ENCODE data around the gene TUBA1C.
A peak's percentile ranks its signal among the peaks of the same experiment; 100 is the strongest.
"Not testable (repeated sequence)": the region's sequence is repeated elsewhere in the genome, so short reads cannot be mapped to it uniquely, and the experiment has no call there.

TUBA1C gene

DNA sequence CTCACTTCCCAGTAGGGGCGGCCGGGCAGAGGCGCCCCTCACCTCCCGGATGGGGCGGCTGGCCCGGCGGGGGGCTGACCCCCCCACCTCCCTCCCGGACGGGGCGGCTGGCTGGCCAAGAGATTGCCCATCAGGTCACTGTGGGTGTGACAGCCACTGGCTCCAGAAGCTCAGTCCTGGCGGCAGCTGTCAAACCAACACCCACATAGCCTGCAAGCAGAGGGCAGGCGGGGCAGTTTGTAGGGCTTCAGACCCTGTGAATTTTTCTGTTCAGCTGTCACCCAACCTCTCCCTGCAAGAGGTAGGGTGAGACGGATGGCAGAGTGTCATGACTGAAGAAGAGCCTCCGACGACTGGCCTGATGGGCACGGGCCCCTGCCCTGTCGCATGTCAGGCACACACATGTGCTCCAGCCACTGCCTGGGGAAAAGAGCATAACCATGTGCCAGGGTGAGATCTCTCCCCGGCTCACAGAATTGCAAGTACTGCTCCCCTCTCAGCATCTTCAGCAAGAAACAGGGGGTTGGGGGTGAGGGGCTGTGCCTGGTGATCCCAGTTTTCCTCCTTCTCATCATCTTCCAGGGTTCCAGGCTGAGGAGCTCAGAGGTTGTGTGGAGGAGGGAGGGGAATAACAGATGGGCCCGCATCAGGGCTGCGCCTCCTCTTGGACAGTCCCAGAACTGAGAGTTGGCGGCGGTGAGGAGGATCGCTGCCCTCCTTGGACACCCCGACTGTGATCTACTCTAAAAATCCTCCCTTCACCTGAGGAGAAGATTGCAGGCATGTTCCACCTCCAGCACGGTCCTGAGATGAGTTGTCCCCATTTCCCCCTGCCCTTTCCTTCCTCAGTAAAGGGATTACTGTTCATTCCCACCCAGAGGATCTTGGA lies 18.9 kb downstream of the TUBA1C start:
- no peak for DNase-seq

DNA sequence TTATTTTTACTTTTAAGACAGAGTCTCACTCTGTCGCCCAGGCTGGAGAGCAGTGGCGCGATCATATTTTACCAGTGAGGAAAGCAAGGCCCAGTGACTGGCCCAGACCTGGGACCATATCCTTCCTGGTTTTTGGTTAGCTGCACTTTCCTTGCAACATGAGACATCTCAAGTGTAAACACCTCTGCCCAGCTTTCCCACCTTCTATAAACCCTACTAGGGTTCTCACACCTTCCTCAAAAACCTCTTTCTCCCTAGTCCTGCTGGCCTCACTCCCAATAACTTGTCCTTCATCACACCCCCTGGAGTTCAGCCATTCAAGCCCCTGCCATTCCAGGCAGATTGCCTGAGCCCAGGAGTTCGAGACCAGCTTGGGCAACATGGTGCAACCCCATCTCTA lies 19.8 kb downstream of the TUBA1C start:
- no peak for DNase-seq

DNA sequence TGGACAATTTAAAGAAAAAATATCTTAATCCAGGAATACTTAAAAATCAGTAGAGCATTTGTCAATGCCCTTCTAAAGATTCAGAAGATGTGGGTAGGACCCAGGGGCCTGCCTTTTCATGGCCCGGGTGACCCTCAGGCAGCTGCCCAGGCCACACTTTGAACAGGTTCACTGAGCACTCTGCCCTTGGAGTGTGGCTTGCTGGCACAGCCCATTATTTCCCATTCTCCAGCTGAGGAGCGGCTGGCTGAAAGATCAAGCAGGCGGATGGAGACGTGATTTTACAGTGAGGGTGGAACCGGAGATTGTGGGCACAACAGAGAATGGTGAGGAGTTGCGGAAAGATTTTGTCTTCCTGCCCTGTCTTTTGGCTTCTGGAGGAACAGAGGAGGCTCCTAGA lies 23.0 kb downstream of the TUBA1C start:
- DNase-seq, result no peak

DNA sequence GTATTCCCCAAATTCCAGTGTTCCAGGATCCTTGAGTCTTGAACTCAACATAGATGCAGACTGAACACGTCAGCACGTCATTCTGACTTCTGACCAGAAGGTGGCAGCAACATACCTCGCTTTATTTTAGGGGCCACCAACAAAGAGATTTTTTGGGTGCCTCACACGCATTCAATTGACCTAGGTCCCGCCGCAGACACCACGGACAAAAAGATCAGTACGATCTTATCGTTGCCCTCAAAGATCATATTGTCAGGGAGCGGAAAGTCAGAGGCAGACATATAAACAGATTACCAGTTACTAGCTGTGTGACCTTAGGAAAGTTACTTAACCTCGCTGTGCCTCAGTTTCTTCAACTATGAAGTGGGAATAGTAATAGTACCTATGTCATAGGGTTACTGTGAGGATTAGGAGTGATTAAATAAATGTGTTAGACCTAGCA lies 23.6 kb downstream of the TUBA1C start:
- DNase-seq, result peak; percentile 79

DNA sequence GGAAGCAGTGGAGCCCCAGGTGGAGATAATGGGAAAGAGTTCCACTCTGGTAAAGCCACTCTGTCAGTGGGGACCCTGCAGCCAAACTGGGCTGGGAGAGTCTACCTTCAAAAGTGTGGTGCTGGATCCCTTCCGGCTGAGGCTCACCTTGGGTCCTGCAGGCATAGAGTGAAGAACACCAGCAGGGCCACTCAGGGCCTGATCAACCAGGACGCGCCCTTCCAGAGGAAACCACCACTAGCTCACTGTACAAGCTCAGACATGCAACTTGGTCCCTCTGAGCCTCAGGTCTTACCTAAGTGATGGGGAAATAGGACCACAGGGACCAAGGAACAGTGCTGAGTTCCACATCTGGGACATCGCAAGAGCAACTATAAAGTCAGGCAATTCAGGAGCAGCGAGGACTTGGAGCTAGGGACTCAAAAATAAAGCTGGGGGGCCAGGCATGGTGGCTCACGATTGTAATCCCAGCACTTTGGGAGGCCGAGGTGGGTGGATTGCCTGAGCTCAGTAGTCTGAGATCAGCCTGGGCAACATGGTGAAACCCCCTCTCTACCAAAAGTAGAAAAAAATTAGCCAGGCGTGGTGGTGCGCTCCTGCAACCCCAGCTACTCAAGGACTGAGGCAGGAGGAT lies 24.2 kb downstream of the TUBA1C start:
- no peak for DNase-seq

DNA sequence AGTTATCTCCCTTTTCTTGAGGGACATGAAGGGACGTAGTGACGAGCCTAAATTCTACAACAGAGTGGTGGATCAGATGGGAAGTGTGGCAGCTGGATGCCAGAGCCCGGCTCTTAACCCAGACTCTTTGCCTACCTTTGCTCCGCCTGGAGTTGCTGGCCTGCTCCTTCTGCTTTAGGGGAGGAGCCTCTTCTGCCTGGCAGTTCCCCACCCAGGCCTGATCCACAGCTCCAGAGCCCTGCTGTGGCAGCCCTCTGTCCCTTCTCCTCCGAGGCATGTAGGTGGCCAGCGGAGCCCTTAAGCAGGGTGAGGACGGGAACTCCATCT lies 27.8 kb downstream of the TUBA1C start:
- DNase-seq, result no peak

DNA sequence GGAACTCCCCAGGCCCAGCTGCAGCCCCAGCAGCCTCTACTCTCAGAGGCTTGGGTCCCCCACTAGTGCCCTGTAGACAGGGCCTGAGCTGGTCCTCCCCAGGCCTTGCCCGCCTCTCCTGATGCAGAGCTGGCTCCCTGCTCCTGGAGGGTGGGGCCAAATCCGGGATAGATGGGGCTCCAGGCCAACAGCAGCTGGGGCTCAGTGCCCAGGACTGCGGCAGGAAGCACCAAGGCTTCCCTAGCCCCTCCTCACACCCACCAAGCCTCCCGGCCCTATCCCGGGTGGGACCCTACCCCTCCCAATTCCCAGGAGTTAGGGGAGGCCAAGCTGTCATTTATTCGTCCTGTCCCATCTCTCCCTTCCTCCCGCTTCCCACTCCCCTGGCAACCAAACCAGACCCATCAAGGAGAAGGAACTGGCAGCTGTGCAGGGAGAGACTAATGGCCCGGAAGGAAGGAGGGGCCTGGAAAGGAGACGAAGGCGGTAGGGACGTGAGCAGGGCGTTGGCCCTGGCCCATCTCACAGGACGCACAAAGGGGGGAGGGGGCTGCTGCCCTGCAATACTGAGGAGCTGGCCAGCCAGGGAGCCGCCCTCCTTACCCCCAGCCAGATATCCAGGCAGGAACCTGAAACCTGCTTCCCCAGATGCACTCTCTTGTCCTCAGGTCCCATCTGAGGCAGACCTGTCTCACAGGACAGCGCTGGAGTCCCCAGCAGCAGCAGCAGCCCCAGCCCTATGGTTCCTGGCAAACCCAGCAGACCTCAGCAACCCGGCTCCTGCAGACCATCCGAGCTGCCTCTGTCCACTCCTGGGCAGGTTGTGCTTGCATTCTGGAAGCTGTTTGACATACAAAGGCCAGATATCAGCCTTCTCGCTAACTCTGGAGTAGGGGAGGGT lies 28.4 kb downstream of the TUBA1C start:
- DNase-seq, result no peak

DNA sequence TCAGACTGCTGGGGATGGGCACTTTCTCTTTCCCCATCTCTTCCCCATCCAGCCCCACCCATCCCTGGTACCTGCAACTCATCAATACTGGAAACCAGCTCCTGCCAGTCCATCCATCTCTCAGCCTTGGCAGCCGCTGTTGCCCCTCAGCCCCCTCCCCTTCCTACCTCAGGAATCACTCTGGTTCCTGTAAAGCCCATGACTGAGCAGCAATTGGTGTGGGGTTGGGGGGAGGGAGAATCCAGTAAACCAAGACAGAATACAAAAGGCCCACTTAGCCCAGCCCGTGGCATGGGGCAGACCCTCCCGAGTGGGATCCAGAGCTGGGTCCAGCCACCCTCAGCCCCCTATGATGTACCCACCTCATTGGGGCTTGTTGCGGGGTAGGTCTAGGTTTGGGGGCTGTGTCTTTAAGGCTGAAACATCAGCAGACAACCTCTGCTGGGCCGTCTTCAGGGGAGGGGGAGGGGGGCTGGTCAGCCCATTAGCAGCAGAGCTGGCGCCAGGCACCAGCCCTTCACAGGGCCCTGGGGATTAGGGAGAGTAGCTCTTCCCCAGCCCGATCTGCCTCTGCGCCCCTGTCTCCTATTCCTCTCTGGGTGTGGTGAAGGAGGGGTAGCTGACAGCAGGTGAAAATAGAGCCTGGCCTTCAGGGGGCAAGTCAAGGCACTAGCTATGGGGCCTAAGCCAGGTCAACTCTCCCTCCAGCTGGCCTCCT lies 29.4 kb downstream of the TUBA1C start:
- no peak for DNase-seq

DNA sequence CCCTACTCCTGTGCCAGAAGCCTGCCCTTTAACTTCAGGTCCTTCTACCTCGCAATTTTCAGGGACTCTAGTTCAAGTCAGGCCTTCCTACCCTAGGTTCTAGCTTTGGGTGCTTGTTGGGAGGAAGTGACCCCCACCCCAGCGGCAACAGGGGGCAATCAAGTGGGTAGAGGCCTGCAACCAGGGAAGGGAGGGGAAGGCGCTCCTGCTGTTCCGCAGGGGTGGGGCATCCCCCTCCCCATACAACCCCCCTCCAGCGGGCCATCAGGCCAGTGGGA lies 29.9 kb downstream of the TUBA1C start:
- no peak for DNase-seq

DNA sequence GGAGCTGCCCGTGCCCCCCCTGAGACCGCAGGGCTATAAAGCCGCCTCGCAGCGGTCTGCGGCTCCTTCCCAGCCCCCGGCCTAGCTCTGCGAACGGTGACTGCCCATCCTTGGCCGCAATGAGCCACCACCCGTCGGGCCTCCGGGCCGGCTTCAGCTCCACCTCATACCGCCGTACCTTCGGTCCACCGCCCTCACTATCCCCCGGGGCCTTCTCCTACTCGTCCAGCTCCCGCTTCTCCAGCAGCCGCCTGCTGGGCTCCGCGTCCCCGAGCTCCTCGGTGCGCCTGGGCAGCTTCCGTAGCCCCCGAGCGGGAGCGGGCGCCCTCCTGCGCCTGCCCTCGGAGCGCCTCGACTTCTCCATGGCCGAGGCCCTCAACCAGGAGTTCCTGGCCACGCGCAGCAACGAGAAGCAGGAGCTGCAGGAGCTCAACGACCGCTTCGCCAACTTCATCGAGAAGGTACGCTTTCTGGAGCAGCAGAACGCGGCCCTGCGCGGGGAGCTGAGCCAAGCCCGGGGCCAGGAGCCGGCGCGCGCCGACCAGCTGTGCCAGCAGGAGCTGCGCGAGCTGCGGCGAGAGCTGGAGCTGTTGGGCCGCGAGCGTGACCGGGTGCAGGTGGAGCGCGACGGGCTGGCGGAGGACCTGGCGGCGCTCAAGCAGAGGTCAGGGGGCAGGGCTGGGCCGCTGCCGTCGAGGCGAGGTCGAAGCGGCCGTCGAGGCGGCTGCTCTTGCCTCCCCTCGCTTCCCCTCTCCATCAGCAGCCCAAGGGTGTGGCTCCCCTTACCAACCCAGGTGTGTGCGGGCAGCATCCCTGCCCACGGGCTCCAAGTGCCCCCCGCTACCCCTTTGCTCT lies 30.4 kb downstream of the TUBA1C start, which contains the start of gene PRPH:
PRPH (plus strand) TSS at position 66 of the 855 bp plus-strand sequence; CDS start at position 120, 54 bp downstream.
- DNase-seq, result no peak

DNA sequence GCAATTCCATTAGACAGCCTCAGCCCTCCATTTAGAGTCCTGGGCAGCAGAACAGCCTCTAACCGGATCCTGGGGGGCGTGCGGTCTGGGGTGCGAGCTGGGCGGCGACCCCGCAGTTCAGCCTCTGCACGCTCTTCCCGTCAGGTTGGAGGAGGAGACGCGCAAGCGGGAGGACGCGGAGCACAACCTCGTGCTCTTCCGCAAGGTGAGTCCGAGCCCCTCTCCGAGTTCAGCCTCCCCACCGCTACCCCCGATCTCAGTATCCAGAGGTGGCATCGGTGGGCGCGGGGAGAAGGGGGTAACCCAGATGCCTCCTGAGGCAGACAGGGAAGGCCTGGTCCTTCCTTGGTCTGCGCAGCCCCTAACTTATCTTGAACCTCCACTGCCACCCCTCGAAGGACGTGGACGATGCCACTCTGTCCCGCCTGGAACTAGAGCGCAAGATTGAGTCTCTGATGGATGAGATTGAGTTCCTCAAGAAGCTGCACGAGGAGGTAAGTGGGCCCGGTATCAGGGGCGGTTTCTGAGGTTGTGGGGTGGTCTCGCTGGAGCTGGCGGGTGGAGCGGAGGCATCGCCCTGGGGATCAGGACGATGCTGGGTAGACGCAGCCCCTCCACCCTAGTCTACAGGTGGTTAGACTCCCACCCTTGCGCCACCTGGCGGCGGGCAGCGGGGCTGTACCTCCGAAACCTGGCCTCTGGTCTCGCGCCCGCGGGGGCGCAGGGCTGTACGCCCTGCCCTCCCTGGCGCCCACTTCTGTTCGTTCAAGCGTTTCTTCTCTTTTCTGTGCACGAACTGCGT lies 31.4 kb downstream of the TUBA1C start:
- DNase-seq, result peak; percentile 71

DNA sequence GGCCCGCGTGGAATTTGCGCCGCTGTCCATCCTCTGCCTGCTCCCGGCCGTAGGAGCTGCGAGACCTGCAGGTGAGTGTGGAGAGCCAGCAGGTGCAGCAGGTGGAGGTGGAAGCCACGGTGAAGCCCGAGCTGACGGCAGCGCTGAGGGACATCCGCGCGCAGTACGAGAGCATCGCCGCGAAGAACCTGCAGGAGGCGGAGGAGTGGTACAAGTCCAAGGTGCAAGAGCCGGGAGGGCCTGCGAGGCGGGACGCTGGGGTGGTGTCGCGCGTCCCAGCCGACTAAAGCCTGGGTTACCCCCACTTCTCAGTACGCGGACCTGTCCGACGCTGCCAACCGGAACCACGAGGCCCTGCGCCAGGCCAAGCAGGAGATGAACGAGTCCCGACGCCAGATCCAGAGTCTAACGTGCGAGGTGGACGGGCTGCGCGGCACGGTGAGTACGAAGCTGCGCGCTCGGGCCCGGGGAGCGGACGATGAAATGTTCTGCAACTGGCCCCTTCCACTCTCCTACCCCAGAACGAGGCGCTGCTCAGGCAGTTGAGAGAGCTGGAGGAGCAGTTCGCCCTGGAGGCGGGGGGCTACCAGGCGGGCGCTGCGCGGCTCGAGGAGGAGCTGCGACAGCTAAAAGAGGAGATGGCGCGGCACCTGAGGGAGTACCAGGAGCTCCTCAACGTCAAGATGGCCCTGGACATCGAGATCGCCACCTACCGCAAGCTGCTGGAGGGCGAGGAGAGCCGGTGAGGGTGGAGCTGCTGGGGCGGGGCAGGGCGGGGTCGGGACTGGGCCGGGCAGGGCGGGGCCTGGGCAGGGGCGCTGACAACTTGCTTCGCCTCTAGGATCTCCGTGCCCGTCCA lies 32.2 kb downstream of the TUBA1C start:
- DNase-seq, result peak; percentile 35

DNA sequence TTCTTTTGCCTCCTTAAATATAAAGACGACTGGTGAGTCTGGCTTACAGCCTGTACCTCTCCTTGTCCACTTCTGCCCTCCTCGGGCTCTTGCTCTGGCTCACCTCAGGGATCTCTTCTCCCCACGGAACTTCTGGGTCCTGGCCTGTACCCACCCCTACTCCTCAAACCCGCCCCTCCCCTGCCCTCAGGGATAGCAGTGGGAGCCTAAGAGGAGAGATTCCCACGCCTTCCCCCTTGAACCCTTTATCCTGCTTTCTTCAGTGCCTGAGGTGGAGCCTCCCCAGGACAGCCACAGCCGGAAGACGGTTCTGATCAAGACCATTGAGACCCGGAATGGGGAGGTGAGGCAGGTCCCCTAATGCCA lies 32.8 kb downstream of the TUBA1C start:
- DNase-seq, result no peak

DNA sequence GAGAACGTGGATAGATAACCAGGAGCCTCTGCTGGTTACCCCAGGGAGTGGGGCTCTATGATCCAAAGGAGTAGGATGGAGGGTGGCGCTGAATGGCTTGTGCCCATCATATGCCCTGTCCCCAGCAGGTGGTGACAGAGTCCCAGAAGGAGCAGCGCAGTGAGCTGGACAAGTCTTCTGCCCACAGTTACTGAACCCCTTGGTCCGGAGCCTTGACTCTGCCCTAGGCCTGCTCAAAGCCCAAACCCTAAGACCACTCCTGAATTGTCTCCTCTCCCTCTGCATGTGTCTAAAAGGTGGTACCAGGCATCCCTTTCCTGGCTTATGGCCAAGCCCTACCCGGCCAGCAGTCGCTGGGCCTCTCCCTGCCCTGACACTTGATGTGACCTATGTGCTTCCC lies 33.3 kb downstream of the TUBA1C start:
- no peak for DNase-seq

DNA sequence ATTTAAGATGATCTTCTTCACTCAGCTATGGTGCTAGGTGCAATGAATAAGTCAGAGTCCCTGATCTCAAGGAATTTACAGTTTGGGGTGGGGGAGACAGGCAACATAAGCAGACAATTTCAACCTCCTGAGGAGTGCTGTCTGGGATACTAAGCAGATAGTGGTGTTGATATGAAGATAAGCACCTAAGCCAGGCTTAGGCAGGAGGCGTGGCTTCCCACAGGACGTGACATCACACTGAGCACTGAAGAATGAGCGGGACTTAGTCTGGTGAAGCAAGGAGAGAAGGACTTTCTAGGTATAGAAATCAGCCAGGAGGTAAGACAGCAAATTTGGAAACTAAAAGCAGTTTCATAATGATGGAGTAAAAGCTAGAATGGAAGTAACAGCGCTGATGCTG lies 36.9 kb downstream of the TUBA1C start:
- DNase-seq, result no peak

DNA sequence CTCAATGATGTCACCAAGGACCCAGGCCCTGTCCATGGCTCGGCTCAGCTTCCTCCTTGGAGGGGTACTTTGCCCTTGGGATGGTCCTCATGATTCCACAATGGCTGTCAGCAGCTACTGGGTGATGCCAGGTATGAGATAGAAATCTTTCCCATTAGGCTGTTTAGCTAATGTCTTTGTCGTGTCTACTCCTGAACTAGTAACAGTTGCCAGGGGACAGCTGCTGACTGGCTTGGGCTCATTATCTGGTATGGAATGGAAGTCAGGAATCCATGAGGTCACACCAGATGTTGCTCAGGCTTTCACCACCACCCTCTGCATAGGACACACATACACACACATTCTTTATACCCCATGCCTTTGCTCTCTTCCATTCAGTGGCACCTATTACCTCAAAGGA lies 39.3 kb downstream of the TUBA1C start:
- no peak for DNase-seq

DNA sequence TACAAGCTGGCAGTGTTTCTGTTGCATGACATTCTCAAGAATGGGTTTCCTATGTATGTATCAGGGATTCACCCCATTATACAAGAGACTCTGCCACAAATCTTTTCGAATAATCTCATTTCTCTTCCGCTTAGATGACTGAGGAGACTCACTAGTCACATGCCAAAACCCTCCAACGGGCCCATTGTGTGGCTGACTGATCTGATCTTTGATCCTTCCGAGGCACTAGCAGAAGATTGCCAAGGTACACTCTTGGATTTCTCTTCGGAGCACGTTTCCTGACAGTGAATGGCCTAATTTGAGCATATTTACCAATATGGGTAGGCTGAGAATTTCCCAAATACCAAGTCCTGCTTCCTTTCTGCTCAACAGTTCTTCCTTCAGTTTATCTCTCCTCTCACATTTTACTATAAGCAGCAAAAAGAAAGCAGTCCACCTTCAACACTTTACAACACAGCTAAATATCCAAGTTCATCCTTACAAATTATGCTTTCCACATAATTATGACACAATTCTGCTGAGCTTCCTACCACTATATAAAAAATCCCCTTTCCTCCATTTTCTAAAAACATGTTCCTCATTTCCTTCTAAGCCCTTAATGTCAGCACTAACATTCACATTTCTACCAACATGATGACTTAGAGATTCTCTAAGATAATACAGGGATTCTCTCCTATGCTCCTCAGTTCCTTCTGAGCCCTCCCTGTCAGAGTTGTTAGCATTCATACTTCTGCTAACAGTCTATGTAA lies 41.1 kb downstream of the TUBA1C start:
- DNase-seq, result no peak

DNA sequence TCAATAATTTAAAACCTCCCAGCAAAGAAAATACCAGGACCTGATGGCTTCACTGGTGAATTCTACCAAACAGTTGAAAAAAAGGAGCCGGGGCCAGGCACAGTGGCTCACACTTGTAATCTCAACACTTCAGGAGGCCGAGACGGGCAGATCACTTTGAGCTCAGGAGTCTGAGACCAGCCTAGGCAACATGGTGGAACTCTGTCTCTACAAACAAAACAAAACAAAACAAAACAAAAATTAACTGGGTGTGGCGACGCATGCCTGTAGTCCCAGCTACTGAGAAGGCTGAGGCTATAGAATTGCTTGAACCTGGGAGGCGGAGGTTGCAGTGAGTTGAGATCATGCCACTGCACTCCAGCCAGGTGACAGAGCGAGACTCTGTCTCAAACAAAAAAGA lies 44.5 kb downstream of the TUBA1C start:
- DNase-seq, result no peak

DNA sequence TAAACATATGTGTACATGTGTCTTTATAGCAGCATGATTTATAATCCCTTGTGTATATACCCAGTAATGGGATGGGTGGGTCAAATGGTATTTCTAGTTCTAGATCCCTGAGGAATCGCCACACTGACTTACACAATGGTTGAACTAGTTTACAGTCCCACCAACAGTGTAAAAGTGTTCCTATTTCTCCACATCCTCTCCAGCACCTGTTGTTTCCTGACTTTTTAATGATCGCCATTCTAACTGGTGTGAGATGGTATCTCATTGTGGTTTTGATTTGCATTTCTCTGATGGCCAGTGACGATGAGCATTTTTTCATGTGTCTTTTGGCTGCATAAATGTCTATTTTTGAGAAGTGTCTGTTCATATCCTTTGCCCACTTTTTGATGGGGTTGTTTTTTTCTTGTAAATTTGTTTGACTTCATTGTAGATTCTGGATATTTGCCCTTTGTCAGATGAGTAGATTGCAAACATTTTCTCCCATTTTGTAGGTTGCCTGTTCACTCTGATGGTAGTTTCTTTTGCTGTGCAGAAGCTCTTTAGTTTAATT lies 45.6 kb downstream of the TUBA1C start:
- DNase-seq, result not testable (repeated sequence)

Measured in CD4-positive, alpha-beta T cell treated with Interleukin-12 subunit alpha and Interleukin-12 subunit beta, for 1 hour (primary cell).